ENCODE results near the gene TBL1XR1. TPM values are rescaled to one million over a fixed set of nuclear protein-coding genes. Genes with fewer than 3 reads are reported as not detected.
"Not testable (repeated sequence)": the region's sequence is repeated elsewhere in the genome, so short reads cannot be mapped to it uniquely, and the experiment has no call there.

Gene TBL1XR1
- total RNA-seq, 1 experiment from 2014 or later: 180 TPM

DNA sequence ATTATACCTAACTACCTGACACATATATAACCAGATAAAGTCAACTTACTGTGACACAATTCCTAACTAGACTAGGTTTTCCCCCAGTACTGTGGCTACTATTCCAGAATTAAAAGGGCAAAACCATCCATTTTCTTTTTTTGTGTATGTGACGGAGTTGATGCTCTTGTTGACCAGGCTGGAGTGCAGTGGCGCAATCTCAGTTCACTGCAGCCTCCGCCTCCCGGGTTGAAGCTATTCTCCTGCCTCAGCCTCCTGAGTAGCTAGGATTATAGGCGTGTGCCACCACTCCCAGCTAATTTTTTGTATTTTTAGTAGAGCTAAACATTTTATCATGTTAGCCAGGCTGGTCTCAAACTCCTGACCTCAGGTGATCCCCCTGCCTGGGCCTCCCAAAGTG, 7.1 kb downstream of the TBL1XR1 start:
- peaks cover 100% of the 10 kb centered on the region for H3K79me2 ChIP-seq (ENCODE audit: insufficient read depth, low read length)
- H3K36me3 ChIP-seq (ENCODE audit: control insufficient read depth in 1 of 2, insufficient read depth in 2 of 2, low read length in 2 of 2); H3K27ac ChIP-seq (ENCODE audit: low read depth, low read length); BruUV-seq (replicated peaks); POLR2A ChIA-PET; H3K9me3 ChIP-seq (ENCODE audit: control insufficient read depth in 1 of 2, insufficient read depth in 1 of 2, low read depth in 1 of 2, low read length in 2 of 2); RAD21 ChIA-PET (ENCODE audit: low non-redundant PET in 1 of 2, low total read pairs in 2 of 2, uncharacterized antibody in 2 of 2, unreplicated experiment in 2 of 2); H2AFZ ChIP-seq (ENCODE audit: low read depth, low read length, poor library complexity, severe bottlenecking); H3K9ac ChIP-seq (ENCODE audit: low read length); H3K27me3 ChIP-seq (ENCODE audit: insufficient read depth, low read length); ATAC-seq; H3K4me3 ChIP-seq (replicated peaks in 1 of 2; ENCODE audit: low read depth in 1 of 2, low read length in 2 of 2); DNase-seq (ENCODE audit: low read depth, low spot score); H3K4me2 ChIP-seq (ENCODE audit: low read length); H3K9me2 ChIP-seq (ENCODE audit: insufficient read depth); CTCF ChIA-PET: not testable (repeated sequence)
- intact Hi-C loops (cut with micrococcal nuclease): loop anchor here (5.0 to 10.0 kb wide), 2 partner anchors 295 to 678 kb away; no protein-coding TSS in a partner anchor
- H4K20me1 ChIP-seq (ENCODE audit: insufficient read depth): peaks cover 15% of the 10 kb centered on the region; the same call in 1 of the 2 replicates
- H3K4me1 ChIP-seq (ENCODE audit: control insufficient read depth in 1 of 2, insufficient read depth in 2 of 2, low read length in 2 of 2): peaks cover 9 to 19% of the 10 kb centered on the region in 2 experiments; a peak in 3 of 4 replicates

GRCh38 chr3:177188325-177188724, 9.0 kb downstream of the TBL1XR1 start:
- H3K9me2 ChIP-seq (ENCODE audit: insufficient read depth); ATAC-seq; H2AFZ ChIP-seq (ENCODE audit: low read depth, low read length, poor library complexity, severe bottlenecking); BruUV-seq (replicated peaks); H3K4me3 ChIP-seq (replicated peaks in 1 of 2; ENCODE audit: low read depth in 1 of 2, low read length in 2 of 2); intact Hi-C loops (cut with micrococcal nuclease); CTCF ChIA-PET; H3K27ac ChIP-seq (ENCODE audit: low read depth, low read length); H3K4me2 ChIP-seq (ENCODE audit: low read length); DNase-seq (ENCODE audit: low read depth, low spot score); H3K9ac ChIP-seq (ENCODE audit: low read length); H3K36me3 ChIP-seq (ENCODE audit: control insufficient read depth in 1 of 2, insufficient read depth in 2 of 2, low read length in 2 of 2); H3K4me1 ChIP-seq (ENCODE audit: control insufficient read depth in 1 of 2, insufficient read depth in 2 of 2, low read length in 2 of 2); POLR2A ChIA-PET; H3K9me3 ChIP-seq (ENCODE audit: control insufficient read depth in 1 of 2, insufficient read depth in 1 of 2, low read depth in 1 of 2, low read length in 2 of 2); H3K27me3 ChIP-seq (ENCODE audit: insufficient read depth, low read length): not testable (repeated sequence)
- H4K20me1 ChIP-seq (ENCODE audit: insufficient read depth): peaks cover 19% of the 10 kb centered on the region; the same call in 1 of the 2 replicates
- H3K79me2 ChIP-seq (ENCODE audit: insufficient read depth, low read length): peaks cover 100% of the 10 kb centered on the region
- RAD21 ChIA-PET (ENCODE audit: low non-redundant PET in 1 of 2, low total read pairs in 2 of 2, uncharacterized antibody in 2 of 2, unreplicated experiment in 2 of 2): interaction anchor here in 1 of 2 experiments (0.6 kb wide), 1 partner anchor 22 kb away, joined by 3 read pairs; no protein-coding TSS in a partner anchor

DNA sequence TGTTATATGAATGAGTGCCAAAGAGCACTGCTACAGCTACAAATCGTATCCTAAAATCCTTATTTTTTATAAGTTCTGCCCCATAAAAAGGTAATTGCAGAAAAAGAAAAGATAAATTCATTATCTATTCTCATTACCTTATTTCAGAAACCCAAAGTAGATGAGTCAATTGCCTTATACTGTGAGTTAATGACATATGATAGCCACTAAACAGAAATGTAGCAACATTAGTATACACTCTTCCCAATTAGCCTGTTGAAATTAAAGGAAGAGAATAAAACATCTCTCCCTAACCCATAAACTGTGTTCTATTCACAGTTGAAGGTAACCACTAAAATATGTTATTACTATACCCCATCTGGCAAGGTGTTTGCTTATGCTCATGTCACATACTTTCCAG, 11.0 kb downstream of the TBL1XR1 start:
- no peak for TF ChIP-seq FOSL1 (IDR thresholded peaks at IDR 0.05; ENCODE audit: low read depth)
- no peak for TF ChIP-seq SRF (IDR thresholded peaks at IDR 0.05; ENCODE audit: low read depth)
- no peak for TF ChIP-seq ZNF274 (IDR thresholded peaks at IDR 0.05; ENCODE audit: low read depth, low read length)
- no peak for TF ChIP-seq EZH2phosphoT487 (IDR thresholded peaks at IDR 0.05; ENCODE audit: borderline replicate concordance)
- no peak for TF ChIP-seq POLR2AphosphoS5 (IDR thresholded peaks at IDR 0.05; ENCODE audit: low read depth, low read length)
- TF ChIP-seq SP1 (IDR thresholded peaks at IDR 0.05; ENCODE audit: low read depth): no peak
- no peak for TF ChIP-seq ELF1 (IDR thresholded peaks at IDR 0.05; ENCODE audit: borderline replicate concordance, low read depth)
- no peak for TF ChIP-seq JUND (IDR thresholded peaks at IDR 0.05)
- no peak for TF ChIP-seq POLR2A (IDR thresholded peaks at IDR 0.05; ENCODE audit: borderline replicate concordance, extremely low read depth, insufficient read depth, insufficient read length)
- TF ChIP-seq MAX (IDR thresholded peaks at IDR 0.05): no peak
- no peak for TF ChIP-seq RAD21 (IDR thresholded peaks at IDR 0.05; ENCODE audit: low read depth)
- TF ChIP-seq ZFX (IDR thresholded peaks at IDR 0.05): no peak
- TF ChIP-seq EGR1 (IDR thresholded peaks at IDR 0.05; ENCODE audit: low read depth): no peak
- TF ChIP-seq ZBTB33 (IDR thresholded peaks at IDR 0.05; ENCODE audit: extremely low read depth, insufficient replicate concordance, low read length): no peak
- H4K20me1 ChIP-seq (ENCODE audit: insufficient read depth): peaks cover 31% of the 10 kb centered on the region; the same call in 1 of the 2 replicates
- DNase-seq (ENCODE audit: low read depth, low spot score) (no peak), ATAC-seq (no peak)
- no peak overlapping the region for H2AFZ ChIP-seq (ENCODE audit: low read depth, low read length, poor library complexity, severe bottlenecking)
- H3K9ac ChIP-seq (ENCODE audit: low read length): no peak overlapping the region
- intact Hi-C loops (cut with micrococcal nuclease): no loop called here
- no peaks in the 10 kb centered on the region for H3K36me3 ChIP-seq (ENCODE audit: control insufficient read depth in 1 of 2, insufficient read depth in 2 of 2, low read length in 2 of 2)
- ChIA-PET RAD21 (ENCODE audit: low non-redundant PET in 1 of 2, low total read pairs in 2 of 2, uncharacterized antibody in 2 of 2, unreplicated experiment in 2 of 2) (no interaction called here), POLR2A (no interaction called here), CTCF (no interaction called here)
- H3K27me3 ChIP-seq (ENCODE audit: insufficient read depth, low read length): no peaks in the 10 kb centered on the region
- H3K79me2 ChIP-seq (ENCODE audit: insufficient read depth, low read length): peaks cover 100% of the 10 kb centered on the region
- no peaks in the 10 kb centered on the region for H3K9me2 ChIP-seq (ENCODE audit: insufficient read depth)
- no peak overlapping the region for H3K4me3 ChIP-seq (replicated peaks in 1 of 2; ENCODE audit: low read depth in 1 of 2, low read length in 2 of 2)
- no TSS peak for BruUV-seq (replicated peaks)
- H3K4me2 ChIP-seq (ENCODE audit: low read length): no peak overlapping the region
- no peaks in the 10 kb centered on the region for H3K9me3 ChIP-seq (ENCODE audit: control insufficient read depth in 1 of 2, insufficient read depth in 1 of 2, low read depth in 1 of 2, low read length in 2 of 2)
- peaks cover 0 to 12% of the 10 kb centered on the region in 2 experiments; a peak in 2 of 4 replicates for H3K4me1 ChIP-seq (ENCODE audit: control insufficient read depth in 1 of 2, insufficient read depth in 2 of 2, low read length in 2 of 2)
- H3K27ac ChIP-seq (ENCODE audit: low read depth, low read length): no peak overlapping the region

Measured in HCT116 (cell line).